ENCODE measurements around the gene PCK1.

- TF ChIP-seq, protein P1, sequence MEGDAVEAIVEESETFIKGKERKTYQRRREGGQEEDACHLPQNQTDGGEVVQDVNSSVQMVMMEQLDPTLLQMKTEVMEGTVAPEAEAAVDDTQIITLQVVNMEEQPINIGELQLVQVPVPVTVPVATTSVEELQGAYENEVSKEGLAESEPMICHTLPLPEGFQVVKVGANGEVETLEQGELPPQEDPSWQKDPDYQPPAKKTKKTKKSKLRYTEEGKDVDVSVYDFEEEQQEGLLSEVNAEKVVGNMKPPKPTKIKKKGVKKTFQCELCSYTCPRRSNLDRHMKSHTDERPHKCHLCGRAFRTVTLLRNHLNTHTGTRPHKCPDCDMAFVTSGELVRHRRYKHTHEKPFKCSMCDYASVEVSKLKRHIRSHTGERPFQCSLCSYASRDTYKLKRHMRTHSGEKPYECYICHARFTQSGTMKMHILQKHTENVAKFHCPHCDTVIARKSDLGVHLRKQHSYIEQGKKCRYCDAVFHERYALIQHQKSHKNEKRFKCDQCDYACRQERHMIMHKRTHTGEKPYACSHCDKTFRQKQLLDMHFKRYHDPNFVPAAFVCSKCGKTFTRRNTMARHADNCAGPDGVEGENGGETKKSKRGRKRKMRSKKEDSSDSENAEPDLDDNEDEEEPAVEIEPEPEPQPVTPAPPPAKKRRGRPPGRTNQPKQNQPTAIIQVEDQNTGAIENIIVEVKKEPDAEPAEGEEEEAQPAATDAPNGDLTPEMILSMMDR (conservative IDR thresholded peaks at IDR 0.05 in 1 of 2, IDR thresholded peaks at IDR 0.05 in 1 of 2; ENCODE audit: extremely low read depth in 1 of 2, insufficient read depth in 1 of 2, low read depth in 1 of 2, low read length in 2 of 2) = no peak
- no peak for TF ChIP-seq EZH2 (IDR thresholded peaks at IDR 0.05; ENCODE audit: borderline replicate concordance, low read length)
These were observed 20.5 kb downstream of the PCK1 start for GRCh38 chr20:57581202-57582028.
